Lung (tissue), 12 donors: Measurements from ENCODE around the gene DAB1. TPM values are rescaled to one million over a fixed set of nuclear protein-coding genes. Genes with fewer than 3 reads are reported as not detected.
"Not testable (repeated sequence)": the region's sequence is repeated elsewhere in the genome, so short reads cannot be mapped to it uniquely, and the experiment has no call there.

Experiments
- ATAC-seq: fragments of 200-7000 bp; cut with Tn5 transposase; one replicate; pipeline ENCODE4 v1.9.1; 2020; ENCODE audit warnings: moderate number of reproducible peaks; ENCODE audit not compliant: insufficient read depth, low FRiP score
- DNase-seq, 3 donors: peaks; one replicate each; pipeline ENCODE4 v3.0.0-alpha.2; 2013 to 2017
- H3K27ac ChIP-seq, 2 donors: one replicate each; pipeline ENCODE4 v1.5.1; 2013; ENCODE audit warnings: mild to moderate bottlenecking in 2 of 2, moderate library complexity in 2 of 2, control low read depth in 1 of 2, inconsistent platforms in 1 of 2, low read depth in 1 of 2, low read length in 1 of 2
- H3K27me3 ChIP-seq, 3 donors: one replicate each; pipeline ENCODE4 v1.5.1; 2013; ENCODE audit warnings: low read length in 2 of 3; ENCODE audit not compliant: control insufficient read depth in 3 of 3, insufficient read depth in 3 of 3
- H3K36me3 ChIP-seq, 4 donors: one replicate each; pipeline ENCODE4 v1.5.1; 2013; ENCODE audit warnings: low read length in 4 of 4, mild to moderate bottlenecking in 1 of 4, moderate library complexity in 1 of 4; ENCODE audit not compliant: control insufficient read depth in 4 of 4, insufficient read depth in 4 of 4
- H3K4me1 ChIP-seq, 5 donors: one replicate each; pipeline ENCODE4 v1.5.1; 2013; ENCODE audit warnings: low read length in 5 of 5, mild to moderate bottlenecking in 2 of 5, moderate library complexity in 1 of 5; ENCODE audit not compliant: control insufficient read depth in 5 of 5, insufficient read depth in 5 of 5
- H3K4me3 ChIP-seq: one replicate; pipeline ENCODE4 v1.5.1; 2013; ENCODE audit warnings: mild to moderate bottlenecking, control low read depth, moderate library complexity
- H3K9ac ChIP-seq, 2 donors: one replicate each; pipeline ENCODE4 v1.5.1; 2013; ENCODE audit warnings: low read length in 2 of 2, control low read depth in 1 of 2; ENCODE audit not compliant: insufficient read depth in 1 of 2
- H3K9me3 ChIP-seq, 4 donors: one replicate each; pipeline ENCODE4 v1.5.1; 2013; ENCODE audit warnings: low read length in 3 of 4, mild to moderate bottlenecking in 1 of 4, moderate library complexity in 1 of 4; ENCODE audit not compliant: control insufficient read depth in 4 of 4, insufficient read depth in 3 of 4
- CTCF ChIP-seq: IDR thresholded peaks from 2 replicates; pipeline ENCODE4 v1.5.1; 2012; ENCODE audit warnings: mild to moderate bottlenecking; ENCODE audit errors: control extremely low read depth, extremely low read depth
- WGBS, 2 donors: extraction: QIAGEN DNeasy Blood & Tissue Kit; methylation state at CpG; one replicate each; pipeline ENCODE4 v1.1.7; 2013; 5-methylcytosine and 5-hydroxymethylcytosine counted together
- polyA plus RNA-seq, 2 donors: library from polyadenylated mRNA; stranded (reverse); fragments of 200-250 nt; gene quantifications; one replicate each; pipeline ENCODE4 v1.2.1, GENCODE V29; 2013
- total RNA-seq, 2 donors: library from RNA; depleted of rRNA in 1 of 2; stranded (reverse); fragments of >200 nt in 1 of 2; gene quantifications; one replicate each; pipeline ENCODE4 v1.2.1, GENCODE V29; 2014 to 2021
- donor health status: control.
- donor health status: control.
- donor health status: Bipolar disorder and iron deficiency.
- donor health status: healthy.
- donor health status: DM: yes; HTN: yes; CAD: no.

Gene DAB1
- total and polyA plus RNA-seq, 4 donors, result 0.06 to 0.77 (median 0.10) TPM

GRCh38 chr1:57089855-57090254 is 334.0 kb downstream of the DAB1 start:
- TF ChIP-seq CTCF, result no peak
- no peaks in the 10 kb centered on the region for H3K27me3 ChIP-seq
- ATAC-seq (no peak), DNase-seq (no peak)
- no peaks in the 10 kb centered on the region for H3K9me3 ChIP-seq
- H3K36me3 ChIP-seq, result no peaks in the 10 kb centered on the region
- no peak overlapping the region for H3K9ac ChIP-seq
- 57 to 80% methylated on average over 3 of the region's 3 CpGs for WGBS, 2 donors
- no peak overlapping the region for H3K4me3 ChIP-seq
- peaks cover 0 to 5% (median 0%) of the 10 kb centered on the region in 5 donors for H3K4me1 ChIP-seq
- no peak overlapping the region for H3K27ac ChIP-seq

GRCh38 chr1:57089221-57089620 is 334.6 kb downstream of the DAB1 start:
- H3K4me1 ChIP-seq, result peaks cover 0 to 5% (median 0%) of the 10 kb centered on the region in 5 donors
- no peaks in the 10 kb centered on the region for H3K36me3 ChIP-seq
- DNase-seq, result no peak
- ATAC-seq, result no peak
- TF ChIP-seq CTCF, result no peak
- 89 to 90% methylated on average over 4 of the region's 4 CpGs for WGBS, 2 donors
- no peak overlapping the region for H3K9ac ChIP-seq
- H3K27me3 ChIP-seq, result no peaks in the 10 kb centered on the region
- H3K9me3 ChIP-seq, result no peaks in the 10 kb centered on the region
- no peak overlapping the region for H3K27ac ChIP-seq
- no peak overlapping the region for H3K4me3 ChIP-seq

- Histone ChIP-seq H3K9ac (no peak overlapping the region), H3K4me1 (peaks cover 0 to 5% (median 0%) of the 10 kb centered on the region in 5 donors), H3K4me3 (no peak overlapping the region), H3K36me3 (no peaks in the 10 kb centered on the region), H3K27ac (no peak overlapping the region), H3K27me3 (no peaks in the 10 kb centered on the region), H3K9me3 (no peaks in the 10 kb centered on the region)
- WGBS, 2 donors, result 71 to 78% methylated on average over 6 of the region's 6 CpGs
- no peak for ATAC-seq
- DNase-seq, result no peak
- no peak for TF ChIP-seq CTCF
Observed at GRCh38 chr1:57088653-57089052, 335.2 kb downstream of the DAB1 start.

GRCh38 chr1:57087660-57088059 is 336.2 kb downstream of the DAB1 start:
- H3K4me1 ChIP-seq, ATAC-seq, H3K36me3 ChIP-seq, H3K4me3 ChIP-seq, H3K27ac ChIP-seq, DNase-seq, H3K9me3 ChIP-seq, H3K9ac ChIP-seq, H3K27me3 ChIP-seq: not testable (repeated sequence)
- WGBS, 2 donors, result 95% methylated on average over 2 of the region's 3 CpGs
